GM12891 (cell line): ENCODE results near the gene KRTAP20-3.

Experiments used
- POLR2A ChIP-seq: IDR thresholded peaks from 2 replicates; pipeline ENCODE4 v1.6.1; 2011; ENCODE audit warnings: low read depth, low read length, control low read depth
- SPI1 ChIP-seq: IDR thresholded peaks from 2 replicates; pipeline ENCODE4 v1.6.1; 2011; ENCODE audit warnings: low read depth, low read length, control low read depth

- TF ChIP-seq POLR2A (no peak), SPI1 (no peak)
Observed at GRCh38 chr21:30684506-30684905, 41.8 kb downstream of the KRTAP20-3 start.
